ENCODE measurements around the gene MYL9.

The MYL9 gene

DNA sequence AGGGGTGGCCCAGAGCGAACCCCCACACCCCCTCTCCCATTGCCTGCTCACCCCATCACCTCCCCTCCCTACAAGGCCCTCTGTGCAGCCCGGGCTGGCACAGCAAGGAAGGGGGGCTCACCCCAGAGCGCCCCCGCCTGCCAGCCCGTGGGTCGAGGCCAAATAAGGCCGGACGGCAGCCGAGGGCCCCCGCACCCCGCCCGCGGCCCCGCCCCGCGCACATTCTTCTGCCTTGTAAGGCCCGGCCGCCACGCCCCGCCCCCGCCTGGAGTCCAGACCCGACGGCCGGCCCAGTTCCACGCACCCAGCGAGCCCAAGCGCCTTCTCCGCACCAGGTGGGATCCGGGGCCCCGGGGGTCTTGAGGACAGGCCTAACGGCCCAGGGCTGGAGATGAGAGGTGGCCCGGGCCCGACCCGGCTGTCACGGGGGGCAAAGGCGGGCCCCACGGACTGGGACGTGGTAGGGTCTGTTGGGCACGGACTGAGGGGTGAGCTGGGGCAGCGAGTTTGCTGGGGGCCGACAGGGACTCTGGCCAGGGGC lies at the start of gene MYL9:
MYL9 (plus strand) TSS at position 293 of the 541 bp plus-strand sequence. CDS start 3,366 bp downstream, outside the sequence.
- no peaks in the 10 kb centered on the region for H3K36me3 Mint-ChIP-seq
- H3K27ac Mint-ChIP-seq: no peak within 1 kb of the TSS
- H3K4me3 Mint-ChIP-seq: no peak within 1 kb of the TSS
- CTCF ChIA-PET: no interaction called here
- no peaks in the 10 kb centered on the region for H3K4me1 Mint-ChIP-seq
- no peaks in the 10 kb centered on the region for H3K9me3 Mint-ChIP-seq
- H3K27me3 Mint-ChIP-seq: peaks cover 29% of the 10 kb centered on the region
- peak; percentile 31 for DNase-seq

DNA sequence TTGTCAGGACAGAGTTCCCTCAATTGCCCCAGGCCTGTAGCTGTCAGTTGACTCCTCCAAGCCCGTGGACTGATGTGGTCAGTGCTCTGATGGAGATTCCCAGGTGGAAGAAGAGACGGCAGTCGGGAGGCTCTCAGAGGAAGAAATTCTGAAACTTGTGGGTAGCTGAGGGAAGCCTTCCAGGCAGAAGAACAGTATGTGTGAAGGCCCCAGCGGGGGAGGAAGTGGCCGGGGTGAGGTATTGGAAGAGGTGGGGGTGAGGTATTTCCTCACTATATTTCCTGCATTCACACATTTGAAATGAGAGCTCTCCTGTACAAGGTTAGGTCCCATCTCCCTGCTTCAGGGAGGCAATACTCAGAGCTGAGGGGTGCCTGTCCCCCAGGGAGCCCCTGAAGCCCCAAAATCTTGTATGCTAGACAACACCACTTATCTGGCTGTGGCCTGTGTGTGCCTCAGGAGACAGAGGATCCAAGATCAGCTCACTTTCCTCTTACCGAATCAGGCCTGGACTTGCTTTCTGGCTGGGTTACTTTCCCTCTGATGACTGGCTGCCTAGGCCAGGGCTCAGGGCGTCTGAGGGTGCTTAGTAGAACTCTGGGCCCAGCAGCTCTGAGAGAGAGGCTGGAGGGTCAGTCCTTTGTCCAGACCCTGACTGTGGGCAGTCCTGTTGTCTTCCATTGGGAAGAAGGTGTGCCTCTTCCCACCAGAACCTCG lies 49.3 kb upstream of the MYL9 start:
- Mint-ChIP-seq H3K36me3 (peaks cover 2% of the 10 kb centered on the region), H3K4me1 (peaks cover 28% of the 10 kb centered on the region), H3K4me3 (peak overlapping the region; percentile 35), H3K9me3 (no peaks in the 10 kb centered on the region), H3K27ac (peak overlapping the region; percentile 90), H3K27me3 (peaks cover 4% of the 10 kb centered on the region)
- DNase-seq: peak; percentile 79
- CTCF ChIA-PET: interaction anchor here (0.6 to 1.5 kb wide), 5 partner anchors 20 to 290 kb away, joined by 3 to 6 read pairs (median 3); no protein-coding TSS in a partner anchor

DNA sequence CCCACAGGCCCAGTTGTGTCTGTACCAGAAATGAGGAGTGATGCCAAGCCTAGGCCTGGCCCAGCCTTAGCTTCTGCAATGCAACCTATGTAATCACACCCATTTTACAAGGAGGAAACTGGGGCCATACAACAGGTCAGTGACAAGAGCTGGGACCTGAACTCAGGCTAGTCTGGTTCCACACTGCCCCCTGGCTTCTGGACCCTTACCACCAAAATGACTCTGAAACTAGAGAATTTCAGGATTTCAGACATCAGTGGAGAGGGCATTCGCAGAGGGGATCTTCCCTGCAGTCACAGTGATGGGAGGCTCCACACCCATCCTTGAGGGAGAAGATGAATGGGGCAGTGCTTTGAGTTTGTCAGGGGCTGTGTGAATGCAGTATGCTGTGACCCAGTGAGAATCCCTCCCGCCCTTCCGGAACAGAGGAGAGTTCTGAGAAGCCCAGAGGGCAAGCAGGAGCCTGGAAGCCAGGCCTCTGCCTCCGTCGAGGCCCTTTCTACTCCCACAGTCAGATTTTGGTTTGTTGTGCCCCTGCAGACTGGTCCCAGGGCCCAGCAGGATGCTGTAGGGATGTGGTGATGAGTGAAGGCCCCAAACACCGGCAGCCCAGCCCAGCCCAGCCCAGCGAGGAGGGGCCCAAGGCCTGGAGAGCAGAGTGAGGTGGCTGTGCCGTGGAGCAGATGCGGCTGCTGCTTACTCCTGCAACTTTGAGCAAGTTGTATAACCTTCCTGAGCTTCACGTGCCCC lies 48.1 kb upstream of the MYL9 start:
- peaks cover 28% of the 10 kb centered on the region for H3K4me1 Mint-ChIP-seq
- H3K27me3 Mint-ChIP-seq: peaks cover 4% of the 10 kb centered on the region
- DNase-seq: peak; percentile 33
- peaks cover 4% of the 10 kb centered on the region for H3K36me3 Mint-ChIP-seq
- CTCF ChIA-PET: interaction anchor here (1.1 to 1.5 kb wide), 5 partner anchors 13 to 30 kb away, joined by 3 to 6 read pairs (median 3); no protein-coding TSS in a partner anchor
- no peak overlapping the region for H3K4me3 Mint-ChIP-seq
- H3K9me3 Mint-ChIP-seq: no peaks in the 10 kb centered on the region
- peak overlapping the region; percentile 19 for H3K27ac Mint-ChIP-seq

DNA sequence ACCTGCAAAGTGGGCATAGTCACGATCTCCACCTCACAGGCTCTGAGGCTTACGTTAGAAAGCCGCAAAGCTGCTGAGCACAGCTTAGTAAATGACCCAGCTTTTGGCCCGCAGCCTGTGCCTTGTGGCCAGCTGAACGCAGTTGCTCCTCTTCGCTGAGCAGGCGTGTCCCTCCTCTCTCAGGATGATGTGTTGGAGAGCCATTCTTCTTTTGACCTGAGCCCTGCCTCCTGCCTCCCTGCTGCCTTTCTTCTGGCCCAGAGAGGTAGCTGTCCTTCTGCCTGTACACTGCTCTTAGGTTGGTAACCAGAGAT lies 47.6 kb upstream of the MYL9 start:
- Mint-ChIP-seq H3K27ac (no peak overlapping the region), H3K9me3 (no peaks in the 10 kb centered on the region), H3K4me3 (no peak overlapping the region), H3K27me3 (peaks cover 4% of the 10 kb centered on the region), H3K36me3 (peaks cover 5% of the 10 kb centered on the region), H3K4me1 (peaks cover 28% of the 10 kb centered on the region)
- no peak for DNase-seq
- CTCF ChIA-PET: interaction anchor here (0.7 to 1.3 kb wide), 3 partner anchors 14 to 43 kb away, joined by 3 read pairs; no protein-coding TSS in a partner anchor

DNA sequence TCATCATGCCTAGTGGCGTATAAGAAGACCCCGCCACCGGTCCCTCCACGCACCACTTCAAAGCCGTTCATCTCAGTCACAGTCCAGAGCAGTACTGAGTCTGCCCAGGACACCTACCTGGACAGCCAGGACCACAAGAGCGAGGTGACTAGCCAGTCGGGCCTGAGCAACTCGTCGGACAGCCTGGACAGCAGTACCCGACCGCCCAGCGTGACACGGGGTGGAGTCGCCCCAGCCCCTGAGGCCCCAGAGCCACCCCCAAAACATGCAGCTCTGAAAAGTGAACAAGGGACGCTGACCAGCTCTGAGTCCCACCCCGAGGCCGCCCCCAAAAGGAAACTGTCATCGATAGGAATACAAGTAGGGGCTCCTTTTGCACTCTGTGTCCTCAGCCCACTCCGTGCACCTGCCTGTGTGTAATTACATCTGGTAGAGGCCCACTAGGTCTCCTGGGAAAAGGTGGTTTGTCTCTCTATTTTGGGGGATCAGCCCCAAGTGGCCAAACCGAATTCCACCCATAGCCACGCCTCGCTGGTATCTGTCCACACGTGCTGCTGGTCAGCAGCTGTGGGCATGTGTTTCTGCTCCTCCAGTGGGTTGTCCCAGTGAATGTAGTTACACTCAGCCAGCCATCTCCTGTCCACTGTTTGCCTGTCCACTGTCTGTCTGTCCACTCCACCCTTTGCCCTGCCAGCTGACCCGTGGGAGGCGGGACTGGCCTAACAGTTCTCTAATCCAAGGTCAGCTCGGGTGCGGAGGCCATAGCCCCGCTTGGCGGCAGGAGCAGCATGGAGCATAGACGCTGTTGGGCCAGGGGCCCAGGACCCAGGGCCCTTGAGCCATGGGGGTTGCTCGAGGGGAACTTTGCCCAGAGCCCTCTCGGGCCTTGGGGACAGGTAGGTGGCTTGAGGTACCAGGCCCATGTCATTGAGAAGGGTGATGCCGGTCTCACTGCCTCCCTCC lies 44.3 kb upstream of the MYL9 start:
- Mint-ChIP-seq H3K27me3 (no peaks in the 10 kb centered on the region), H3K9me3 (no peaks in the 10 kb centered on the region), H3K27ac (no peak overlapping the region), H3K36me3 (peaks cover 9% of the 10 kb centered on the region), H3K4me1 (peaks cover 14% of the 10 kb centered on the region), H3K4me3 (no peak overlapping the region)
- CTCF ChIA-PET: no interaction called here
- no peak for DNase-seq

DNA sequence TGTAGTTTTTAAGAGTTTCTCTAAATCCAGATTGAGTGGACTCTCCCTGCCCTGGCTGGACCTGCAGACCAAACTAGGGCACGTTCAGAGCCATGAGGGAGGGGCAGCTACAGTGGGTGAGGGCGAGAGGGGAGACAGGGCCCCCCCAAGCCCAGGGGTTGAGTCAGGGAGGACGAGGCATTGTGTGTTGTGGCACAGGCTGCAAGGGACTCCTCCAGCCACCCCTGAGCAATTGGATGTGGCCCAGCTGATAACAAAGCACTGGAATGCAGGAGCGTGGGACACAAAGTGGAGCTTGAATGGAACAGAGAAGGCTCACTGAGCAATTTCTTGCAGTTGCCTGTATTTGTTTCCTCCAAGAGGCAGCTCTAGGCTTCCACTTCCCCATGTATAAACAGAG lies 43.5 kb upstream of the MYL9 start:
- peaks cover 5% of the 10 kb centered on the region for H3K4me1 Mint-ChIP-seq
- DNase-seq: no peak
- no peak overlapping the region for H3K27ac Mint-ChIP-seq
- CTCF ChIA-PET: no interaction called here
- no peaks in the 10 kb centered on the region for H3K9me3 Mint-ChIP-seq
- no peak overlapping the region for H3K4me3 Mint-ChIP-seq
- no peaks in the 10 kb centered on the region for H3K27me3 Mint-ChIP-seq
- peaks cover 9% of the 10 kb centered on the region for H3K36me3 Mint-ChIP-seq

DNA sequence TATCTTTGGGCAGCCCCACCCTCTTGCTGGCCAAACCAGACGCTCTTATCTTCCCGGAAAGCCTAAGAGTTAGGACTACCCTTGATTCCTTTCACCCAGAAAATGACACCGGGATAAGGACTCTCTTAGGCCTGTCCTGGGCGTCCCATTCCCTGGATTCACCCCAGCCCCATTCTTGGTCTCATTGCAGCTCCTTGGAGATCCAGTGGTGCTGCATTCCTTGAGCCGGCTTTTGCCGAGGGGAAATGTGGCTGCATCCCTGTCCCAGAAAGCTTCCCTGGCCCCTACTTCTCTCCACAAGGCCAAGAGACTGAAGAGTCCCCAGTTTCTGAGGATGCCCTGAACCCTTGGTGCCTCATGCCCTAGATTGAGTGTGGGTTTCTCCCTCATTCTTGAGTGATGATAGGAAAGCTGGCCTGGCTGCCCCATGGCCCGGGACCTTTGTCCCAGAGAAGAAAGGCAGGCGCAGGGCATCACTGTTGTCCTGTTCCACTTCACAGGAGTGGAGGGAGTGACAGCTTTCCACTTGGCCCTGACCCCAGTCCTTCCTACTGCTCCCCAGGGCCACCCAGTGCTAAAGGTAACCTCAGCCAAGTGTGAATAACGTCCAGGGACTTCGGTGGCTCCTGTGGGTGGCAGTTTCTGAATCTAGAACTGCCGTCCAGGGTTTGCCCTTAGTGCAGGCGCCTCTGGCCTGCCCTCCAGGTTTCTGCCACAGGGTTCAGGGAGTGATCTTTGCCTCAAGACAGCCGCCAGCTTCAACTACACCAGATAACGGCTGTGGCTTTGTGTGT lies 42.7 kb upstream of the MYL9 start:
- no peaks in the 10 kb centered on the region for H3K27me3 Mint-ChIP-seq
- no peak overlapping the region for H3K4me3 Mint-ChIP-seq
- H3K36me3 Mint-ChIP-seq: peaks cover 13% of the 10 kb centered on the region
- H3K4me1 Mint-ChIP-seq: no peaks in the 10 kb centered on the region
- CTCF ChIA-PET: no interaction called here
- H3K9me3 Mint-ChIP-seq: no peaks in the 10 kb centered on the region
- H3K27ac Mint-ChIP-seq: peak overlapping the region; percentile 24
- no peak for DNase-seq

DNA sequence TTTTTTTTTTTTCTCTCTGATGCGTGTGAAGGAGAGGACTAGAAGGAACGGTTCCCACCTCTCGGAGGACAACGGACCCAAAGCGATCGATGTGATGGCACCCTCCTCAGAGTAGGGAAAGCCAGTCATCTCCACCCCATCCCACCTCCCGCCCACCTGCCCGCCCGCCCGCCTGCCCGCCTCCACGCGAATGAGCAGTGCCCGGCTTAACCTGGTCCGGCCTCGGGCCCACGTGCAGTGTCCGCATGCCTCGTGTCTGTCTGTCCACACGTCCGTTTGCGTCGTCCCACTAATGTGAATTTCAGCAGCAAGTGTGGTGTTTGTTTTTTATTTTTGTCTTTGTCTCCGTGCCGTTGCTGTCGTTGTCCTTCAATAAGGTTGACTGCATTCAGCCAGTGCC lies 42.1 kb upstream of the MYL9 start:
- Mint-ChIP-seq H3K4me1 (no peaks in the 10 kb centered on the region), H3K27me3 (no peaks in the 10 kb centered on the region), H3K4me3 (no peak overlapping the region), H3K27ac (peak overlapping the region; percentile 24), H3K36me3 (peaks cover 13% of the 10 kb centered on the region), H3K9me3 (no peaks in the 10 kb centered on the region)
- no peak for DNase-seq
- CTCF ChIA-PET: no interaction called here

DNA sequence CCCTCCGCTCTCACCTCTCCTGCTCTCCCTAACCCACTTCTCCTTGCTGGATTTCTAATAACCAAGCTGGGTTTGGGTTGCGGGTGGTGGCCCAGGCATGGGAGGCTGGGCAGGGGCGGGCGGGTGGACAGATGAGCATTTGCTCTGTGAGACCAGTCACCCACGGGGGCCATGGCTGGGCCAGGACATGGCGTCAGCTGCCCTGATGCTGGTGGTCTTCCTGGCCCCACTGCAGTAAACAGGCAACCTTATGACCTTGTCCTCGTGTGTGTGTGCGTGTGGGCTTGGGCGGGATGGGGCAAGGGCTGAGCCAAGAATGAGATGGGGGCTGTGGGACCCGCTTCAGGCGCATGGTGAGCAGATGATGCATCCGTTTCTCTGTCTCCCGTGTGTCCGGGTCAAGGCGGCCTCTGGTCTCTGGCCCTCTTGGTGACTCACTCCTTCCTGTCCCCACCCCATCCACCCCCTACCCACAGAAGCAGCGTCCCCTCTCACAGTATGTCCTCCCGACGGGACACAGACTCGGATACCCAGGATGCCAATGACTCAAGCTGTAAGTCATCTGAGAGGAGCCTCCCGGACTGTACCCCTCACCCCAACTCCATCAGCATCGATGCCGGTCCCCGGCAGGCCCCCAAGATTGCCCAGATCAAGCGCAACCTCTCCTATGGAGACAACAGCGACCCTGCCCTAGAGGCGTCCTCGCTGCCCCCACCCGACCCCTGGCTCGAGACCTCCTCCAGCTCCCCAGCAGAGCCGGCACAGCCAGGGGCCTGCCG lies 41.4 kb upstream of the MYL9 start:
- H3K36me3 Mint-ChIP-seq: peaks cover 13% of the 10 kb centered on the region
- H3K4me3 Mint-ChIP-seq: no peak overlapping the region
- no peaks in the 10 kb centered on the region for H3K9me3 Mint-ChIP-seq
- no peaks in the 10 kb centered on the region for H3K4me1 Mint-ChIP-seq
- CTCF ChIA-PET: no interaction called here
- no peak overlapping the region for H3K27ac Mint-ChIP-seq
- no peaks in the 10 kb centered on the region for H3K27me3 Mint-ChIP-seq
- no peak for DNase-seq

DNA sequence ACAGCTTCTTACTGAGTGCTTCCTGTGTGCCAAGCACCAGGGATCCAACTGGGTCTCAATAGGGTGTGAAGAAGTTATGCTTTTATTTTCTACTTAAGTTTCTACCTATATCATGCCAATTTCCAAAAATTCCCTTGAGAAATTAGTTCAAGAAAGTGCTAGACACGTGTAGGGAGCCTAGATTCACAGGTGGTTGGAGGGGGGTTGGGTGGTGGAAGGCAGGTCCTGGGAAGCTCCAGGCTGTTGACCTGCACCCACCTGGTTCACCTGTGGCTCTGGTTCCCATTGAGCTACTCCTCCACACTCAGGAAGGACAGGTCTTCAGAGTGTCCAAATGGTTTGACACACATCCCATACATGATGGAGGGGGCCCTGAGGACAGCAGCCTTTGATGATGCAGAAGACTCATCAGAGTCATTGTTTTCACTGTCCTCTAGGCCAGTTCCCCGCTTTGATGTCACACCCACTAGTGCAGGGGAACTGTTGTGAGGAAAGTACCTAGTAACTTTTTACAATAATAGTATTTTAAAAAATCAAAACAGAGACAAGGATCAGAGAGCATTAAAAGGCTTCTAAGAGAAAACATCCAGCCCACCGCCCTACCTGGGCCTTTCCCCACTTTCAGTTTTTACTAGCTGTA lies 39.8 kb upstream of the MYL9 start:
- H3K4me3 Mint-ChIP-seq: no peak overlapping the region
- CTCF ChIA-PET: interaction anchor here (1.5 kb wide), 1 partner anchor 16 kb away, joined by 4 read pairs; no protein-coding TSS in a partner anchor
- H3K36me3 Mint-ChIP-seq: peaks cover 13% of the 10 kb centered on the region
- DNase-seq: no peak
- no peak overlapping the region for H3K27ac Mint-ChIP-seq
- H3K9me3 Mint-ChIP-seq: no peaks in the 10 kb centered on the region
- H3K27me3 Mint-ChIP-seq: no peaks in the 10 kb centered on the region
- peaks cover 5% of the 10 kb centered on the region for H3K4me1 Mint-ChIP-seq

DNA sequence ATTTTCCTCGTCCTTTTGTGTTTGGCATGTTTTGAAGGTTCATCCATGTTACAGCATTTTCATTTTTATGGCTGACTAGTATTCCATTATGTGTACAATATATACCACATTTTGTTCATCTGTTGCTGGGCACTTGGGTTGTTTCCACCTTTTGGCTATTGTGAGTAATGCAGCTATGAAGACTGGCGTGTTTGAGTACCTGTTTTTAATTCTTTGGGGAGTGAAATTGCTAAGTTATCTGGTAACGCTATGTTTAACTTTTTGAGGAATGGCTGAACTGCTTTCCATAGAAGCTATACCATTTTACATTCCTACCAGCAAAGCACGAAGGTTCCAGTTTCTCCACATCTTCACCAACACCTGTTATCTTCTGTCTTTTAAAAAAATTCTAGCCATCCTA lies 37.0 kb upstream of the MYL9 start:
- no peaks in the 10 kb centered on the region for H3K9me3 Mint-ChIP-seq
- peaks cover 9% of the 10 kb centered on the region for H3K4me1 Mint-ChIP-seq
- H3K27ac Mint-ChIP-seq: no peak overlapping the region
- no peaks in the 10 kb centered on the region for H3K27me3 Mint-ChIP-seq
- DNase-seq: no peak
- CTCF ChIA-PET: no interaction called here
- H3K4me3 Mint-ChIP-seq: no peak overlapping the region
- peaks cover 14% of the 10 kb centered on the region for H3K36me3 Mint-ChIP-seq

DNA sequence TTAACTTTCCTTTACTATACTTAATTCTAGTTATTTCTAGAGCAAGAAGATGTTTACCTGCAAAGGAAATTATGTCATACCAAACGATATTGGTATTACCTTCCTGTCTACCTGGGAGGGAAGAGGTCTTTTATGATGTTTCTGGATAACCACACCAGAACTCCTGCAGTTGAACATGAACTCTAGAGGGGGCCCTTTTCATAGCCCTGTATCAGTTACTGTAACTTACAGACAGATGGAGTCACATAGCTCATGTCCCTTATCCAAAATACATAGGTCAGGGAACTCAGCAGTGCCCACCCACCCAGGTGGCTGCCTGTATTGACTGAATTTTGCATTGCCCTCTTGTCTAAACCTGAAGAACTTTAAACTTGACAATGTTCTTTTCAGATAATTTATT lies 35.1 kb upstream of the MYL9 start:
- Mint-ChIP-seq H3K27ac (no peak overlapping the region), H3K36me3 (peaks cover 10% of the 10 kb centered on the region)

More for the DNA sequence above, 35.1 kb upstream of the MYL9 start:
- Mint-ChIP-seq H3K4me1 (peaks cover 9% of the 10 kb centered on the region), H3K27me3 (no peaks in the 10 kb centered on the region), H3K9me3 (no peaks in the 10 kb centered on the region), H3K4me3 (no peak overlapping the region)
- CTCF ChIA-PET: interaction anchor here (0.9 to 1.5 kb wide), 7 partner anchors 25 to 302 kb away, joined by 3 to 5 read pairs (median 4); no protein-coding TSS in a partner anchor
- DNase-seq: no peak
